GM12892 (cell line): ENCODE results near the gene MCC.

Experiments
- DNase-seq: peaks from one replicate; pipeline ENCODE4 v3.0.0; 2011; ENCODE audit not compliant: insufficient read length
- FAIRE-seq: peaks from 2 replicates; lab custom pipeline; 2011; peaks lifted over from hg19 to GRCh38; lab: Jason Lieb, UNC
- POLR2A ChIP-seq: IDR thresholded peaks from 2 replicates; pipeline ENCODE4 v1.6.1; 2011; ENCODE audit warnings: low read depth, low read length, control low read depth
- POLR2AphosphoS5 ChIP-seq: IDR thresholded peaks from 2 replicates; pipeline ENCODE4 v1.6.1; 2011; ENCODE audit warnings: low read depth, low read length, control low read depth
- TAF1 ChIP-seq: IDR thresholded peaks from 2 replicates; pipeline ENCODE4 v1.6.1; 2011; ENCODE audit warnings: low read depth, mild to moderate bottlenecking, control low read depth, low read length, borderline replicate concordance

MCC gene

GRCh38 chr5:113204525-113205161 is 283.6 kb downstream of the MCC start:
- FAIRE-seq = no peak
- no peak for DNase-seq
- TF ChIP-seq TAF1 (no peak), POLR2AphosphoS5 (no peak), POLR2A (no peak)

GRCh38 chr5:113203916-113204315 is 284.3 kb downstream of the MCC start:
- FAIRE-seq (no peak), DNase-seq (no peak)
- no peak for TF ChIP-seq TAF1
- no peak for TF ChIP-seq POLR2A
- TF ChIP-seq POLR2AphosphoS5 = no peak

- no peak for FAIRE-seq
- no peak for DNase-seq
- no peak for TF ChIP-seq TAF1
- TF ChIP-seq POLR2AphosphoS5 = no peak
- TF ChIP-seq POLR2A = no peak
These were observed 285.2 kb downstream of the MCC start for GRCh38 chr5:113202746-113203716.

- no peak for FAIRE-seq
- TF ChIP-seq POLR2A (no peak), POLR2AphosphoS5 (no peak), TAF1 (no peak)
- DNase-seq = no peak
These were observed 286.0 kb downstream of the MCC start for GRCh38 chr5:113202287-113202686.

GRCh38 chr5:113201715-113202114 is 286.5 kb downstream of the MCC start:
- DNase-seq = no peak
- no peak for FAIRE-seq
- no peak for TF ChIP-seq TAF1
- no peak for TF ChIP-seq POLR2AphosphoS5
- TF ChIP-seq POLR2A = no peak

GRCh38 chr5:113199122-113199905 is 288.9 kb downstream of the MCC start:
- FAIRE-seq (no peak), DNase-seq (no peak)
- TF ChIP-seq POLR2A (no peak), TAF1 (no peak), POLR2AphosphoS5 (no peak)

- FAIRE-seq (peak; percentile 50), DNase-seq (no peak)
- TF ChIP-seq POLR2AphosphoS5 (no peak), POLR2A (no peak), TAF1 (no peak)
These were observed 290.6 kb downstream of the MCC start for GRCh38 chr5:113197456-113198200.

- no peak for DNase-seq
- no peak for FAIRE-seq
These were observed 292.5 kb downstream of the MCC start for GRCh38 chr5:113195771-113196170.

GRCh38 chr5:113195251-113195650 is 293.0 kb downstream of the MCC start:
- FAIRE-seq = no peak
- no peak for DNase-seq

More at GRCh38 chr5:113195771-113196170, 292.5 kb downstream of the MCC start:
- TF ChIP-seq POLR2AphosphoS5 = no peak

GRCh38 chr5:113194591-113194990 is 293.7 kb downstream of the MCC start:
- no peak for DNase-seq
- TF ChIP-seq POLR2A (no peak), TAF1 (no peak), POLR2AphosphoS5 (no peak)
- FAIRE-seq = no peak

More at GRCh38 chr5:113195251-113195650, 293.0 kb downstream of the MCC start:
- TF ChIP-seq TAF1 (no peak), POLR2AphosphoS5 (no peak), POLR2A (no peak)

- TF ChIP-seq POLR2A (no peak), POLR2AphosphoS5 (no peak), TAF1 (no peak)
- DNase-seq (no peak), FAIRE-seq (no peak)
These were observed 294.1 kb downstream of the MCC start for GRCh38 chr5:113194125-113194524.
